Activated T-helper 17 cell treated with anti-CD3 and anti-CD28 coated beads, Interleukin-2, amount 50 U/mL, for 72 hours (primary cell): ENCODE results near the gene AMPH. TPM values are rescaled to one million over a fixed set of nuclear protein-coding genes. Genes with fewer than 3 reads are reported as not detected.
A peak's percentile ranks its signal among the peaks of the same experiment; 100 is the strongest.

Experiments used
- ATAC-seq: fragments of 150-1000 bp; cut with Tn5 transposase; replicated peaks from 2 replicates; pipeline ENCODE4 v1.10.0; 2021; ENCODE audit warnings: mild to moderate bottlenecking, moderate library complexity
- H3K27ac Mint-ChIP-seq: one replicate; pipeline ENCODE4 v1.8.0; 2022; ENCODE audit warnings: mixed read lengths
- H3K27me3 Mint-ChIP-seq: one replicate; pipeline ENCODE4 v1.8.0; 2022; ENCODE audit warnings: mixed read lengths
- H3K36me3 Mint-ChIP-seq: one replicate; pipeline ENCODE4 v1.8.0; 2022; ENCODE audit warnings: low read depth, mild to moderate bottlenecking, mixed read lengths
- H3K4me1 Mint-ChIP-seq: one replicate; pipeline ENCODE4 v1.8.0; 2022; ENCODE audit warnings: mixed read lengths
- H3K4me3 Mint-ChIP-seq: one replicate; pipeline ENCODE4 v1.8.0; 2022; ENCODE audit warnings: mild to moderate bottlenecking, mixed read lengths
- H3K9me3 Mint-ChIP-seq: one replicate; pipeline ENCODE4 v1.8.0; 2022; ENCODE audit warnings: mixed read lengths
- total RNA-seq, 2 donors: library from RNA; stranded (reverse); gene quantifications; one replicate each; pipeline ENCODE4 v1.2.3, GENCODE V29; 2022

Gene AMPH
- total RNA-seq, 2 donors from 2014 or later = not detected

DNA sequence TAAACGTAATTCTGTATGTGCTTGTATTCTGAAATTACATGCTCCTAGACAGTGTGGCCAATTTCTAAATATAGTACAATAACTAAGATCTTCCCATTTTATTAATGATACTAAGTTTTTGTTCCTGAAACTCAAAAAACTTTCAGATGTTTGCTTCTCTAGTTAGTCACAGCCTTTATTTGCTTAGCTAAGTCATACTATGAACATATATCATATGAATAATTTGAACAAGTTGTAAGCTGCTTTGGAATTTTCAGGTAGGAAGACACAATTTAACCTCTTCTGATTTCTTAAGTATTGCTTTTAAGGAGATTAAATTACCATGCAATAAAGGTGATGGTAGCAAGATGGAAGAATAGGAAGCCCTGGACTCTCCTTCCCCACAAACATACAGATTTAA lies 148.7 kb downstream of the AMPH start:
- Mint-ChIP-seq H3K9me3 (peaks cover 12% of the 10 kb centered on the region), H3K27me3 (peaks cover 21% of the 10 kb centered on the region), H3K27ac (no peak overlapping the region), H3K36me3 (no peaks in the 10 kb centered on the region), H3K4me3 (no peak overlapping the region), H3K4me1 (no peaks in the 10 kb centered on the region)
- ATAC-seq = no peak

DNA sequence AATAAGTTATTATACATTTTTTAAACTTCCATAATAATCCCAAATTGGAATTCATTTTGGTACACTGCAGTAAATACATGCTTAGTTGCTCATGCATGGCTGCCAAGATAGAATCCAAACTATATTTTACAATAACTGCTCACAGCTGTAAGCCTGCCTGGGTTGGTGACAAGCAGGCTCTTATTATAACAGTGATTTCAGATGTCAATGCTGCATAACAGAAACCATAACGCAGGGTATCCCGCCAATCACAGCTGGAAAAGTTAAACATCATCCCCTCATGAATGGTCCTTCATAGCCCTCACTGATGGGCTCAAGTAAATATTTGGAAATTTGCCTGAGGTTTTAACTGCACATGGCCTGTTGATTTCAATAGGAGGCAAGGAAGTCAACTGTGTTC lies 149.8 kb downstream of the AMPH start:
- Mint-ChIP-seq H3K27me3 (peaks cover 24% of the 10 kb centered on the region), H3K9me3 (peaks cover 13% of the 10 kb centered on the region), H3K4me1 (no peaks in the 10 kb centered on the region), H3K36me3 (no peaks in the 10 kb centered on the region), H3K4me3 (no peak overlapping the region), H3K27ac (no peak overlapping the region)
- no peak for ATAC-seq

DNA sequence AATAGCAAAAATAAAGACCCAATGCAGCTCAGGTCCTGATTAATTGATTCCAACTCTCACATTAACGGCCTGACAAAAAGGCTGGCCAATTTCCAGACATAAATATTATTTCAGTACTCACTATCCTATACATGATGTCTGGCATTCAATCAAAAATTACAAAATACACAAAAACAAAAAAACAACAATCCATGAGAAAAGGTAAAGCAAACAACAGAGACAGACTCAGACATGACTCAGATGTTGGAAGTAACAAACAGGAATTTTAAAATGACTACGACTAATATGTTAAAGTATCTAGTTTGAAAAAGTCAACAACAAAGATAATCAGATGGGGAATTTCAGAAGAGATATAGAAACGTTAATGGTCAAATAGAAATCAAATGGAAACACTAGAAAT lies 152.8 kb downstream of the AMPH start:
- no peaks in the 10 kb centered on the region for H3K4me1 Mint-ChIP-seq
- no peak for ATAC-seq
- no peak overlapping the region for H3K4me3 Mint-ChIP-seq
- no peak overlapping the region for H3K27ac Mint-ChIP-seq
- peaks cover 12% of the 10 kb centered on the region for H3K27me3 Mint-ChIP-seq
- peaks cover 5% of the 10 kb centered on the region for H3K9me3 Mint-ChIP-seq
- no peaks in the 10 kb centered on the region for H3K36me3 Mint-ChIP-seq

DNA sequence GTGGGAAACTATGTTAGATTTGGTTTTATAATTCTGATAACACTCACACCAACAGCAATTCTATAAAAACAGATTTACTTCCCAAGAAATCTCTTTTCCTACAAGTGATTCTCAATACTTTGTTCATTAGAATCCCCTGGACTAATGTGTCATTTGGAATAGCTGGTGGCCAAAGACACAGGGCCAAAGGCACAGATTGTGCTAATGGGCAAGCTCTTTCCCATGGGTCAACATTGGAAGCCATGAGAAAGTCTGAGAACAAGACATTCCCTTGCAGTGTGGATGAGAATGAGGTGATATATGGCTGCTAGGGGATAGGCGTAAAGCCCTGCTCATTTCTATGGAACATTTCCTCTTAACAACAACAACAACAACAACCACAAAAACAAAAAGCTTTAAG lies 153.8 kb downstream of the AMPH start:
- Mint-ChIP-seq H3K4me3 (no peak overlapping the region), H3K4me1 (no peaks in the 10 kb centered on the region), H3K36me3 (no peaks in the 10 kb centered on the region), H3K27me3 (peaks cover 8% of the 10 kb centered on the region), H3K9me3 (peaks cover 4% of the 10 kb centered on the region), H3K27ac (no peak overlapping the region)
- ATAC-seq = no peak

DNA sequence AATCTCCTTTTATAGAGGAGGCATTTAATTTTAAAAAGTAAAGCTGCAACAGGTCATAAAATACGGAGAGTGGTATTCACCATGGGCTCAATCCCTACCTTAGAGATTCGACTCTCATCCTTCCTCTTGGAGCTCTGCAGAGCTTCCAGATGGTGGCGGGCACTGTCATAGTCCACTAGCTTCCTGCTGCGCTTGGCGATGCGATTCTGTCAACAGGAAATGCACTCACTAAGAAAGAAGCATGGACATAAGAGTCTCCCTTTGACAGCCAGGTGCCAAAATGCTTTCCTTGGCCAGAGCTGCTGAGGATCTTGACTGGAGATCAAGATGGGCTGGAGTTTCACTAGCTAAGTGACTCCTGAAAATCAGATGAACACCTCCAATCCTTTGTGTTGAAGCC lies 154.4 kb downstream of the AMPH start:
- Mint-ChIP-seq H3K27me3 (peaks cover 4% of the 10 kb centered on the region), H3K9me3 (peaks cover 4% of the 10 kb centered on the region), H3K4me1 (no peaks in the 10 kb centered on the region), H3K36me3 (no peaks in the 10 kb centered on the region), H3K27ac (no peak overlapping the region), H3K4me3 (no peak overlapping the region)
- no peak for ATAC-seq

DNA sequence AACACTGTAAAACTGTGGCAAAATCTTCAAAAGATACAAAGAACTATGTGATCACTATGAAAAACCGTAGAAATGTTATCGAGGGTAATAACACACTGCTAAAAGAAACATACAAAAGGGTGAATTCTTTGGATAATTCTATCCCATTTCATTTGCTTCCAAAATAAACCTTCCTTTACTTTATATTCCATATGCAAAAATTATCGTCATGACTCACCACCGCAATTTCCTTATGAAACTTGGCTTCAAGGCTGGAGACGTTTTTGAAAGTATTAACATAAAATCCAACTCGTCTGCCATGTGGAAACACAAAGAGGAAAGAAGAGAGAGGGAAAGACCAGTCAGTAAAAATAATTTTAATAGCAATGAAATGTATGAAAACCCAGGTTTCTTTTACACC lies 165.2 kb downstream of the AMPH start:
- H3K36me3 Mint-ChIP-seq = no peaks in the 10 kb centered on the region
- H3K27ac Mint-ChIP-seq = no peak overlapping the region
- H3K9me3 Mint-ChIP-seq = no peaks in the 10 kb centered on the region
- H3K4me1 Mint-ChIP-seq = peaks cover 9% of the 10 kb centered on the region
- H3K4me3 Mint-ChIP-seq = no peak overlapping the region
- H3K27me3 Mint-ChIP-seq = no peaks in the 10 kb centered on the region
- no peak for ATAC-seq

DNA sequence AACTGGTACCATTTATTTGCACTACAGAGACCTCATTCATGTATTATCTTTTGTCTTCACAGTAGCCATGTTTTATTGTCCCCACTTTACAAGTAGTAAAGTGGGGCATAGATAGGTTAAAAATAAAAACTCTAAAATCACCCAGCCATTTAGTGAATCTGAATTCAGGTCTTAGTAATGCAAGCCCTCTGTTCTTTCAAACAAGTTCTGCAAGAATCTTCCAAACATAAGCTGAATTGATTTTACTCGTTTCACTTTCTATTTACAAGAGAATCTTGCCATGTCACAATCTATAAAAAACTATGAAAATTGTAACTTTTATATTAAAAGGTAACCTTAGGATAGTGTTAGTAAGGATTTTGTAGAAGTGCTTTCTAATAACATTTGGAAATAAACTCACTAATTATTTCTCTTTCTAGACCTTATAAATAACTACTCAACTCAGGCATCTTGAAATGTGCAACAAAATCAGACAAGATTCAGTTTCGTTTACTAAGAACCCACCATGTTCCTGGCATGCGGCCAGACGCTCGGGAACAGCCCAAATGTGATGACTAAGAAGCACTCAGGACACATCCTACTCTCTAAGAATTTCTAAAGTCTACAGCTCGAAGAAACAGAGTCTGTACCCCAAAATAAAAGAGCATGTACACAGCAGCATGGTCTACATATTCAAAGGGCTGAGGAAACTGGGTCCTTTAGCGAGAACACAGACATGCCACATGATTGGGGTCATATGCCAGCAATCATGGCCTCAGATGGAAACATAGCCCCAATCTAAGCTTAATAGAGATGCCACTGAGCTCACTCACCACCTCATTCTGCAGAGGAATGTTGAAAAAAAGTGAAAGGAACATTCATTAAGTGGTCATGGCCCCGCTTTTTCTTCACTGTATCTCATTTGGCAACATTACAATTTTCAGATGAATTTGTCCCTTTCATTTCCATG lies 167.6 kb downstream of the AMPH start:
- Mint-ChIP-seq H3K27ac (peak overlapping the region; percentile 58), H3K9me3 (peaks cover 6% of the 10 kb centered on the region), H3K36me3 (no peaks in the 10 kb centered on the region), H3K4me1 (peaks cover 9% of the 10 kb centered on the region), H3K4me3 (peak overlapping the region; percentile 52), H3K27me3 (no peaks in the 10 kb centered on the region)
- peak; percentile 90 for ATAC-seq

DNA sequence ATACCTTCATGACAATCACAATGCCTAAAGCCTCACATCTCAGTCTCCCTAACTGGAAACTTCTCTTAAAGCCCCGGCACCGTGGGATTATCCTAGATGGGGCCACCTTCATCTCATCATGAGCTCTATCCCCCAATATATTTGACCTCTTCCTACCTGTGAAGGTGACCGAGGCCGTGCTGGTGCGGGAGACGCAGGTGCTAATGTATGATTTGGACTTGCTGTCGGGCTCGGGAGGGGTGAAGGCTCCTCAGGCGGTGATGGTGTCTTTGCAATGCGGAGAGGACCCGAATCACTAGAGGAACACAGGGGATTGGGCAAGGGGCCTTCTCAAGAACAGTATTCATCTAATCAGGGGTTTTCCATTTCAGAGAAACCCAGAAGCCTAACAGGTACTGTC lies 168.4 kb downstream of the AMPH start:
- Mint-ChIP-seq H3K27ac (peak overlapping the region; percentile 58), H3K4me3 (peak overlapping the region; percentile 52), H3K27me3 (no peaks in the 10 kb centered on the region), H3K36me3 (no peaks in the 10 kb centered on the region), H3K4me1 (peaks cover 9% of the 10 kb centered on the region), H3K9me3 (peaks cover 10% of the 10 kb centered on the region)
- ATAC-seq = no peak

DNA sequence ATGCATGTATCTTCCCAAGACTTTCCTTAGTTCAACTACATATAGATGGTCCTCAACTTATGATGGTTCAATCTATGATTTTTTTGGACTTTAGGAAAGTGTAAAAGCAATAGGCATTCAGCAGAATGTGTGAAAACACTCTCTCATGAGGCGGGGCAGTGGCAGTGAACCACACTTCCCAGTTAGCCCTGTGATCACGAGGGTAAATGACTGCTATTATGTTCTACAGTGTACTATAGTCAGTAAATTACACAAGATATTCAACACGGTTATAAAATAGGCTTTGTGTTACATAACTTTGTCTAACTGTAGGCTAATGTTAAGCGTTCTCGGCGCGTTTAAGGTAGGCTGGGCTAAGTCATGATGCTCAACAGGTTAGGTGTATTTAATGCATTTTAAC lies 169.3 kb downstream of the AMPH start:
- no peak for ATAC-seq
- Mint-ChIP-seq H3K9me3 (peaks cover 10% of the 10 kb centered on the region), H3K27me3 (no peaks in the 10 kb centered on the region), H3K36me3 (no peaks in the 10 kb centered on the region), H3K4me3 (no peak overlapping the region), H3K27ac (no peak overlapping the region), H3K4me1 (peaks cover 9% of the 10 kb centered on the region)

DNA sequence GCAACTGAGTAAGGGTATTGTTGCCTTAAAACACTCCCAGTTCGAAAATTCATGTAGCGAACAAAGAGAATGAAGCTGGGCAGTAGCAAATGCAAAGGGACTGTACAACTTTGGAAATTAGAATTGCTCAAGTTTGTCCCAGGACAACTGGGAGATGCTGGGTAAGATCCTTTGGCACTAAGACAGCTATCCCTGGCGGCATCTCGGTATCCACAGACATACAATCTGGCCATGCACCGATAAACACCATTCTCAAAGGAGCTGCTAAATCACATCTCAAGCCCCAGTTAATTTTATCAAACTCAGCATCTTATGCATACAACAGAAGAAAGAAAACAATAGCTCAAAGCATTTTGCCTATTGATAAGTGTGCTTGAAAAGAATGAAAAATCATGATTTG lies 177.3 kb downstream of the AMPH start:
- Mint-ChIP-seq H3K27ac (no peak overlapping the region), H3K4me3 (no peak overlapping the region), H3K36me3 (no peaks in the 10 kb centered on the region), H3K9me3 (peaks cover 7% of the 10 kb centered on the region), H3K4me1 (no peaks in the 10 kb centered on the region), H3K27me3 (peaks cover 13% of the 10 kb centered on the region)
- no peak for ATAC-seq

DNA sequence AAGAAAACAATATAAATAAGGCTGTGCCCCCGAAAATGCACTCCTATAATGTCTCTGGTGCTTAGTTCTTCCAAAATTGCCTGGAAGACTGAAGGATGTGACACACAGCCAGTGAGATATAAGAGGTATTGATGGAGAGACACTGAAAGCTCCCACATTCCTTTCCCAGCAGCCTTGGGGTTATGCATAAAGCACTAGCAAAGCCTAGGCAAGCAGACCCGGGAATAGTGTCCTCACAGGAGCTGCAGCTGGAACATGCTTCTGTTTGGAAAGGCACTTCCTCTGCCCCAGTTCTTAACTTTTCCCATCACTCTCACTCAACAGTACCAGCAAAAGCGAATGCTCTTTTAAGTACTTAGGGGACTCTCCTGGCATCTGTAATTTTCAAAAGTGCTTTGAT lies 178.0 kb downstream of the AMPH start:
- no peak for ATAC-seq
- Mint-ChIP-seq H3K36me3 (no peaks in the 10 kb centered on the region), H3K27ac (no peak overlapping the region), H3K4me3 (no peak overlapping the region), H3K4me1 (no peaks in the 10 kb centered on the region), H3K27me3 (peaks cover 13% of the 10 kb centered on the region), H3K9me3 (peaks cover under 1% of the 10 kb centered on the region)

DNA sequence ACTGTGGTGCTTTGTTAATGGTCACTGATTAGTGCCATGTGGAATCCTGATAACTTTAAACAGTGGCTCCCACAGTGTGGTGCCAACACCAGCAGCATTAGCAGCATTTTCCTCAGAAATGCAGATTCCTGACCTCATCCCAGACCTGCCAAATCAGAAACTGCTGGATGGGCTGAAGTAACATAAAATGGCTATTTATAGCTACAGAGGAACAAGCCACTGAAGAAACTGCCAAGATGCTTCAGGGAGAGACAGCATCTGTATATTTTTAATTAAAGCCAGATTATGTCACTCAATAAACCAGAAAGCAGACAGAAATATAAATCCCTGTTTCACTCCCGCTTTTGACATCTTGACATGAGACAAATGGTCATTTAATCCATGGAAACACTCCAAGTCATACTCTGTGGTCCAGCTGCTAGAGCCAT lies 178.5 kb downstream of the AMPH start:
- Mint-ChIP-seq H3K27me3 (peaks cover 13% of the 10 kb centered on the region), H3K9me3 (no peaks in the 10 kb centered on the region), H3K27ac (no peak overlapping the region), H3K4me3 (no peak overlapping the region), H3K36me3 (no peaks in the 10 kb centered on the region), H3K4me1 (no peaks in the 10 kb centered on the region)
- ATAC-seq = no peak

DNA sequence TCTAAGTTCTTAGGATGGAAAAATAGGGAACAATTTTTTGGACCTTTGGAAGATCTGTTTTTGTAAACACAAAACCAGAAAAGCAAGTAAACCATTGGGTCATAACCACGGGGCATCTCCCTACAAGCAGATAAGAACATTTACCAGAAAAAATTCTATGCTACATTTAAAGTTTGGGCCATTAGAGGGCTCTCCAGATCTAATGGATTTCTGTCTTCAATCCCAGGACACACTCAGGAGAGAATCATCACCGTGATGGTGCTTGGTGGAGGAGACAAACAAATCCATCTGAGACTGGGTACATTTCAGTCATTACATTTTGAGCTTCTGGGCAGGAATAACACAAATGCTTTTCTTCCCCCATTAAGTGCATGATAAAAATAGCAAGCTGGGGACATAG lies 179.3 kb downstream of the AMPH start:
- Mint-ChIP-seq H3K27me3 (peaks cover 13% of the 10 kb centered on the region), H3K9me3 (no peaks in the 10 kb centered on the region), H3K36me3 (no peaks in the 10 kb centered on the region), H3K4me3 (no peak overlapping the region), H3K4me1 (no peaks in the 10 kb centered on the region), H3K27ac (no peak overlapping the region)
- no peak for ATAC-seq

DNA sequence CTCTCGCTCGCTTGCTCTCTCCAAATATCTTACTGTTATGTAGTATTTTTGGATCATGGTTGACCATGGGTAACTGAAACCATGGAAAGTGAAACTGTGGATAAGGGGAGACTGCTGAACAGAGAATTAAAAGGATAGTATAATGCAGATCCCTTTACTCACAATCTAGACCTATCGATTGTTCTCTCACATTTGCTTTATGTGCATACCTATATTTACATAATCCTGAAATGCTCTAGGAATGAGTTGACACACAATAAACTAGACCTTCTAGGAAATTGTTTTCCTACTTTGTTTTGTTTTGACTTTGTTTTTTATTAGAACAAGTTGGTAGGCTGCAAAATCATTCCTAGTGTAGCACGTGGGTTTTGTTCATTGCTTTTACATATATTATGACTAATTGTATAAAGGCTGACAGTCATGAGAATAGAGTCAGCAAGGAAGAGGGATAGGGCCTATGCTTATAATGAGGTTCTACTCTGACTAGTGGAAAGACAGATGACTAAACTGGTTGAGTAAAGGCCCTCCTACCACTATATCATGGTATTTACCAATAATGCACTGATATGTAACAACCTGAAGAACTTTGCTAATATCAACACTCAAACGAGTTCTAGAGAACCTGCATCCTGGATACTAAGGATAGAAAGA lies 182.5 kb downstream of the AMPH start:
- no peak overlapping the region for H3K27ac Mint-ChIP-seq
- H3K27me3 Mint-ChIP-seq = peaks cover 13% of the 10 kb centered on the region
- H3K4me3 Mint-ChIP-seq = no peak overlapping the region
- H3K4me1 Mint-ChIP-seq = no peaks in the 10 kb centered on the region
- peak; percentile 76 for ATAC-seq
- H3K9me3 Mint-ChIP-seq = no peaks in the 10 kb centered on the region
- no peaks in the 10 kb centered on the region for H3K36me3 Mint-ChIP-seq

DNA sequence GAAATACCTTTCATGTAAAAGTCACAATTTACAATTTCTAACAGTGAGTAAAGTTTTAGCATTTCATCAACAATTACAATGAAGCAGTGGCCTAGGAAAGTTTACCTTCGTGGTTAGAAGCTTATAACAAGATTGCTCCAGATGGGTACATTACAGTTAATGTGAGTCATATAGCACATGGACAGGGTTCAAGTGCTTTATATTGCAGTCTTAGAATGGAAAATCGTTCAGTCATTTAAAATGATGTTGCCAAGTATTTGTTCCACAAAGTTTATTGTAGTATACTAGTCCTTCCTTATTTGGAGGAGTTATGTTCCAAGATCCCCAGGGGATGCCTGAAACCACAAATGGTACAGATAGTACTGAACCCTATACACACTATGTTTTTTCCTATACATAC lies 183.1 kb downstream of the AMPH start:
- no peaks in the 10 kb centered on the region for H3K36me3 Mint-ChIP-seq
- no peaks in the 10 kb centered on the region for H3K9me3 Mint-ChIP-seq
- H3K4me1 Mint-ChIP-seq = no peaks in the 10 kb centered on the region
- H3K4me3 Mint-ChIP-seq = no peak overlapping the region
- no peak for ATAC-seq
- peaks cover 7% of the 10 kb centered on the region for H3K27me3 Mint-ChIP-seq
- no peak overlapping the region for H3K27ac Mint-ChIP-seq
